Kidney capillary endothelial cell (primary cell): Measurements from ENCODE around the gene TUBA1B.
"Not testable (repeated sequence)": the region's sequence is repeated elsewhere in the genome, so short reads cannot be mapped to it uniquely, and the experiment has no call there.

Source experiments
- DNase-seq: peaks from one replicate; pipeline ENCODE4 v3.0.0-alpha.2; 2018; ENCODE audit warnings: low spot score

Gene TUBA1B

GRCh38 chr12:49131051-49131893 is at the start of gene TUBA1B:
TUBA1B (minus strand) TSS chr12:49131395; CDS start chr12:49131300, 95 bp downstream.
- peak; percentile 88 for DNase-seq

- DNase-seq, result no peak
Measured at GRCh38 chr12:49174218-49174617, 43.0 kb upstream of the TUBA1B start.

GRCh38 chr12:49170924-49171323 is 39.7 kb upstream of the TUBA1B start:
- no peak for DNase-seq

- no peak for DNase-seq
Measured at GRCh38 chr12:49165114-49165513, 33.9 kb upstream of the TUBA1B start.

GRCh38 chr12:49161901-49162300 is 30.7 kb upstream of the TUBA1B start:
- DNase-seq, result not testable (repeated sequence)

GRCh38 chr12:49161092-49161795 is 30.0 kb upstream of the TUBA1B start:
- DNase-seq, result no peak

- no peak for DNase-seq
Measured at GRCh38 chr12:49160399-49160798, 29.2 kb upstream of the TUBA1B start.

- DNase-seq, result no peak
Measured at GRCh38 chr12:49154221-49154620, 23.0 kb upstream of the TUBA1B start.

- DNase-seq, result no peak
Measured at GRCh38 chr12:49147384-49147783, 16.2 kb upstream of the TUBA1B start.

- no peak for DNase-seq
Measured at GRCh38 chr12:49146406-49146805, 15.2 kb upstream of the TUBA1B start.

- no peak for DNase-seq
Measured at GRCh38 chr12:49144384-49144783, 13.2 kb upstream of the TUBA1B start.

GRCh38 chr12:49138999-49139398 is 7.8 kb upstream of the TUBA1B start:
- no peak for DNase-seq

- no peak for DNase-seq
Measured at GRCh38 chr12:49138587-49138986, 7.4 kb upstream of the TUBA1B start.

GRCh38 chr12:49137476-49137875 is 6.3 kb upstream of the TUBA1B start:
- DNase-seq, result no peak

GRCh38 chr12:49136997-49137396 is 5.8 kb upstream of the TUBA1B start:
- DNase-seq, result not testable (repeated sequence)

GRCh38 chr12:49133590-49133989 is 2.4 kb upstream of the TUBA1B start:
- no peak for DNase-seq

GRCh38 chr12:49133014-49133413 is 1.8 kb upstream of the TUBA1B start:
- no peak for DNase-seq

- peak; percentile 18 for DNase-seq
Measured at GRCh38 chr12:49131894-49132461, 783 bp upstream of the TUBA1B start.

GRCh38 chr12:49130151-49131050 is 794 bp downstream of the TUBA1B start:
- DNase-seq, result peak; percentile 99

GRCh38 chr12:49129332-49130150 is 1.7 kb downstream of the TUBA1B start:
- no peak for DNase-seq

GRCh38 chr12:49127971-49128370 is 3.2 kb downstream of the TUBA1B start:
- DNase-seq, result not testable (repeated sequence)
